GM18873 (cell line): ENCODE data around the gene NMRK2.

Source experiments
- ATAC-seq: cut with Tn5 transposase; IDR thresholded peaks from one replicate; pipeline ENCODE4 v1.9.1; 2021; ENCODE audit warnings: mild to moderate bottlenecking, moderate library complexity, moderate number of reproducible peaks; ENCODE audit not compliant: unreplicated experiment, low FRiP score

NMRK2 gene

GRCh38 chr19:3980353-3981251 lies 47.7 kb downstream of the NMRK2 start:
- no peak for ATAC-seq

- no peak for ATAC-seq
These were observed 48.5 kb downstream of the NMRK2 start for GRCh38 chr19:3981373-3981735.

DNA sequence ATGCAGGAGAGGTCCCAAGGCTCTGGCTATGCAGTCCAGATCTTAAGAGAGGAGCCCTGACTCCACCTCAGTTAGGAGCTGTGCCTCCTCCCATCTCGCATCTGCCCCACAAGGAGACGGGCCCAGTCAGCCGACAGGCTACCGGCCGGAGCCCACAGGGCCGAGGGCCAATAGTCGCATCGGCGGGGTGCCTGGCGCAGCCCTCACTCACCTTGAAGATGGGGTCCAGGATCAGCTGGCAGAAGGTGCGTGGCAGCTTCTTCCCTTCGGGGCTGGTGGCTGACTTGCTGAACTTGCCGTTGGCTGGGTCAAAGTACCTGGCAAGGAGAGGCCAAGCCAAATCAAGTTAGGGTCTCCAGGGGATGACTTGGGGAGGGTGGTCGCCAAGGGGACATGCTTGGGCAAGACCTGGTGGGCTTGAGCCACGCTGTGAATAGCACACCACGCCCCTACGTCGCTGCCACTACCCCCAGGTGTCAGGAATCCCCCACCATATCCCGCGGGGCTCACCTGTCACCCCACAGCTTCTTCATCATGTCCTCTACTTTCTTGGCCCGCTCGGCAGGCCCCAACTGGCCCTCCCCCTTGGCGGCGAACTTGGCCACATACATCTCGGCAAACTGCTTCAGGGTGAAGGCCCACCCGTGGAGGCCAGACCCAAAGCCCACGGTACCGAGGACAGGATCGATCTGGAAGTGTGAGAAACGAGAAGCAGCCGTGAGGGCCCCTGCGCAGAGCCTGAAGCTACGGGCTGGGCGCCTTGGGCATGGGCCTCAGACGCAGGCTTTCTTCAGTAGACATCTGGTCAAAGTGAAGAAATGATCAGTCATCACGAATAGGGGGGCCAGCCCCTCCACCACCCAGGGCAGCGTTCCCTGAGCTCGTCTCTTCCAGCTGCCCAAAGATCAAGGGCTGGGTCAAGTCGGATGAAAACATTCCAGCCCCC lies 49.1 kb downstream of the NMRK2 start:
- no peak for ATAC-seq

- no peak for ATAC-seq
These were observed 50.1 kb downstream of the NMRK2 start for GRCh38 chr19:3982701-3983541.

- no peak for ATAC-seq
These were observed 50.7 kb downstream of the NMRK2 start for GRCh38 chr19:3983542-3983914.

GRCh38 chr19:3983936-3984583 lies 51.2 kb downstream of the NMRK2 start:
- no peak for ATAC-seq

DNA sequence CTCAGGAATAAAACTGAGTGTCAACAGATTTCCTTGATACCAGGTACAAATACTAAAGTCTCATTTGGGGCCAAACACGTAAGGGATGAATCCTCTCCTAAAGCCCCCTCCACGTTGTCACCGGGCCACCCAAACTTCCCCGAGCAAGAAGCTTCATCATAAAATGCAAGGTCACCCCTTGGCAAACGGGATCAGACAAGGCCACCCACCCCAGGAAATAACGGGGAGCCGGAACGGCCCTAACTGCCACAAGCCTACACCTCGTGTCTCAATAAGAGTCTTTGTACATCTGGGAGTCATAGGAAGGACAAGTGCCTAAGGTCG lies 51.7 kb downstream of the NMRK2 start:
- no peak for ATAC-seq

GRCh38 chr19:3984908-3985642 lies 52.2 kb downstream of the NMRK2 start, which contains the start of gene EEF2:
Gene EEF2, minus strand, starts transcription at chr19:3985463. Its CDS starts 83 bp downstream, at chr19:3985380.
- peak; percentile 29 for ATAC-seq

DNA sequence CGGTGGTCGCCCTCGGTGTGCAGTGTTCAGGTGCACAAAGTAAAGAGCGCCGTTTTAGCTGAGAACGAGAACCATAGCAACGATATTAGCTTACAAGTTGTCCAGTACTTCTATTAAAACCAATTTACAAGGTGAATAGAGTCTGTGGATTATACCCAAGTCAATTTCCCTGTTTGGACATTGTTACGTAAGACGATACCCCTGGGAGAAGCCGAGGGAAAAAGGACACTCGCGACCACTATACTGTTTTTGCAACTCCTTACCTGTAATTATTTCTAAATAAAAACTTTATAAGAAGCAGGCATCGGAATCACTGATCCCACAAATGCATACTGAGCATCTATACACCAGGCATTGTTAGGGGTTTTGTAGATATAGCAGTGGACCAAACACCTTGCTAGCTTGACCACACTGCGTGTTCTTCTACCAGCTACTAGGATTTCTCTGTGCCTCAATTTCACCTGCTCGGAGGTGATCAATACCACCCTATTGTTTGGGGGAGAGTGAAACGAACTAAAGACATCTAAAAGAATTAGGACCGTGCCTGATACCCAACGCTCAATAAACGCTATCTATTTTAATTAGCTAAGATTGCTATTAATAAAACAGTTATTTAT lies 52.9 kb downstream of the NMRK2 start:
- no peak for ATAC-seq

- ATAC-seq, result no peak
These were observed 53.6 kb downstream of the NMRK2 start for GRCh38 chr19:3986260-3987041.

- no peak for ATAC-seq
These were observed 54.9 kb downstream of the NMRK2 start for GRCh38 chr19:3987619-3988371.

GRCh38 chr19:3990815-3991117 lies 57.9 kb downstream of the NMRK2 start:
- no peak for ATAC-seq
